HG03095 (cell line): ENCODE data around the gene C17orf50.

Source experiments
- ATAC-seq: cut with Tn5 transposase; IDR thresholded peaks from one replicate; pipeline ENCODE4 v1.9.1; 2021; ENCODE audit warnings: moderate library complexity; ENCODE audit not compliant: unreplicated experiment

The C17orf50 gene

GRCh38 chr17:35780950-35781349 is 20.3 kb downstream of the C17orf50 start:
- no peak for ATAC-seq

- ATAC-seq = no peak
Measured at GRCh38 chr17:35784895-35785294, 24.2 kb downstream of the C17orf50 start.

GRCh38 chr17:35786941-35787432 is 26.3 kb downstream of the C17orf50 start:
- ATAC-seq = no peak

- no peak for ATAC-seq
Measured at GRCh38 chr17:35788477-35789368, 28.0 kb downstream of the C17orf50 start.

GRCh38 chr17:35790841-35791240 is 30.2 kb downstream of the C17orf50 start:
- no peak for ATAC-seq

- ATAC-seq = no peak
Measured at GRCh38 chr17:35791681-35792350, 31.1 kb downstream of the C17orf50 start.

- ATAC-seq = no peak
Measured at GRCh38 chr17:35793257-35793656, 32.6 kb downstream of the C17orf50 start.

- ATAC-seq = no peak
Measured at GRCh38 chr17:35795007-35795870, 34.6 kb downstream of the C17orf50 start, which contains the start of gene MMP28. Gene MMP28 (minus strand): TSS chr17:35795641. CDS start chr17:35795377, 264 bp downstream.

- no peak for ATAC-seq
Measured at GRCh38 chr17:35795871-35796265, 35.2 kb downstream of the C17orf50 start.

- ATAC-seq = no peak
Measured at GRCh38 chr17:35796942-35797341, 36.3 kb downstream of the C17orf50 start.

GRCh38 chr17:35797370-35797769 is 36.7 kb downstream of the C17orf50 start:
- ATAC-seq = no peak

GRCh38 chr17:35797918-35798317 is 37.2 kb downstream of the C17orf50 start:
- no peak for ATAC-seq

- no peak for ATAC-seq
Measured at GRCh38 chr17:35799942-35800341, 39.3 kb downstream of the C17orf50 start.

- ATAC-seq = no peak
Measured at GRCh38 chr17:35801583-35802224, 41.0 kb downstream of the C17orf50 start.

- ATAC-seq = no peak
Measured at GRCh38 chr17:35804658-35805192, 44.0 kb downstream of the C17orf50 start.

- ATAC-seq = no peak
Measured at GRCh38 chr17:35807371-35808144, 46.9 kb downstream of the C17orf50 start.

- no peak for ATAC-seq
Measured at GRCh38 chr17:35808240-35808961, 47.7 kb downstream of the C17orf50 start.

- ATAC-seq = peak; percentile 91
Measured at GRCh38 chr17:35808962-35809854, 48.5 kb downstream of the C17orf50 start, which contains the start of gene TAF15. Gene TAF15 (plus strand): TSS chr17:35809484. CDS start chr17:35809570, 86 bp downstream.
